ENCODE data around the gene FOXP1.

DNA sequence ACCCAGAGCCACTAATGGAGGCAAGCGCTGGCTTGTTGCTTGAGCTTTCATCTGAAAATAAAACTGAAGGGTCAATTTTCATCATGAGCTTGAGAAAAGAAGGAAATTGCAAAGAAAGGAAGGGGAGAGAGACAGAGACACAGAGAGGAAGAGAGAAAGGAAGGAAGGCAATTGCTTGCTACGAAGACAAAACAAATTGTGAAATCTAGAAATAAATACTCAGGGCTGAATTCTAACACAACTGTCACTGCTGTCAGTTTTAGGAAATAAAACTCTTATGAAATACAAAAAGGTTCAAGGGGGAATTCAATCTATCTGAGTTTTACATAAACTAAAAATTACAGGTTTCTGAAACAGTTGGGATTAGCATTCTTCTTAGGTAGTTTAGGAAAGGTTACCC lies 36.7 kb downstream of the FOXP1 start:
- no peak for TF ChIP-seq TARDBP (IDR thresholded peaks at IDR 0.05)
- no peak for TF ChIP-seq ELF4 (IDR thresholded peaks at IDR 0.05)
- no peak for TF ChIP-seq NFRKB (IDR thresholded peaks at IDR 0.05)
- no peak for TF ChIP-seq FOXM1 (IDR thresholded peaks at IDR 0.05; ENCODE audit: borderline replicate concordance)

Measured in HEK293T (cell line).